WTC11 (cell line): ENCODE measurements around the gene RUBCN.

ENCODE experiments used
- CREB1 ChIP-seq: sonication (generic); formaldehyde crosslinking; IDR thresholded peaks from 2 replicates; pipeline ENCODE4 v1.8.0; 2023; ENCODE audit warnings: mild to moderate bottlenecking, missing genetic modification reagents
- CTCF ChIP-seq: fragments of 200-600 bp; IDR thresholded peaks from 2 replicates; pipeline ENCODE4 v1.8.0; 2022; ENCODE audit warnings: antibody characterized with exemption
- E2F1 ChIP-seq: sonication (generic); formaldehyde crosslinking; IDR thresholded peaks from 2 replicates; pipeline ENCODE4 v1.8.0; 2022; ENCODE audit warnings: mild to moderate bottlenecking, missing genetic modification reagents
- E2F5 ChIP-seq: sonication (generic); formaldehyde crosslinking; IDR thresholded peaks from 2 replicates; pipeline ENCODE4 v1.8.1; 2022; ENCODE audit warnings: mild to moderate bottlenecking, moderate library complexity, missing genetic modification reagents
- FOXJ3 ChIP-seq: sonication (generic); formaldehyde crosslinking; IDR thresholded peaks from 2 replicates; pipeline ENCODE4 v1.9.0; 2021; ENCODE audit warnings: missing genetic modification reagents, mild to moderate bottlenecking, borderline replicate concordance
- MXD4 ChIP-seq: fragments of 250-450 bp; sonication (Bioruptor Pico); IDR thresholded peaks from 2 replicates; pipeline ENCODE4 v1.8.0; 2021; ENCODE audit warnings: mild to moderate bottlenecking, moderate library complexity, borderline replicate concordance
- MYBL2 ChIP-seq: sonication (generic); formaldehyde crosslinking; IDR thresholded peaks from 2 replicates; pipeline ENCODE4 v1.8.1; 2023; ENCODE audit warnings: mild to moderate bottlenecking, moderate library complexity, missing genetic modification reagents
- PREB ChIP-seq: sonication (generic); formaldehyde crosslinking; IDR thresholded peaks from 2 replicates; pipeline ENCODE4 v1.8.1; 2022; ENCODE audit warnings: mild to moderate bottlenecking, missing genetic modification reagents, moderate library complexity, borderline replicate concordance
- ZMAT4 ChIP-seq: fragments of 250-450 bp; sonication (Bioruptor Pico); IDR thresholded peaks from 2 replicates; pipeline ENCODE4 v1.9.0; 2021; ENCODE audit warnings: mild to moderate bottlenecking
- ZNF138 ChIP-seq: sonication (generic); formaldehyde crosslinking; conservative IDR thresholded peaks from 2 replicates; pipeline ENCODE4 v1.8.1; 2022; ENCODE audit warnings: mild to moderate bottlenecking, moderate library complexity, missing genetic modification reagents
- ZNF423 ChIP-seq: fragments of 250-450 bp; sonication (Bioruptor Pico); IDR thresholded peaks from 2 replicates; pipeline ENCODE4 v2.1.2; 2022; ENCODE audit warnings: mild to moderate bottlenecking, moderate library complexity
- ZNF532 ChIP-seq: fragments of 250-450 bp; sonication (Bioruptor Pico); IDR thresholded peaks from 2 replicates; pipeline ENCODE4 v1.9.0; 2021; ENCODE audit warnings: mild to moderate bottlenecking, borderline replicate concordance

- no peak for TF ChIP-seq FOXJ3
- no peak for TF ChIP-seq PREB (CRISPR knock-in tag)
- no peak for TF ChIP-seq CTCF
- no peak for TF ChIP-seq ZNF423
- no peak for TF ChIP-seq MYBL2 (CRISPR knock-in tag)
- no peak for TF ChIP-seq E2F1 (CRISPR knock-in tag)
- TF ChIP-seq MXD4, result no peak
- no peak for TF ChIP-seq E2F5 (CRISPR knock-in tag)
- no peak for TF ChIP-seq CREB1
- no peak for TF ChIP-seq ZNF138 (CRISPR knock-in tag)
- TF ChIP-seq ZMAT4 (CRISPR knock-in tag), result no peak
- TF ChIP-seq ZNF532 (CRISPR knock-in tag), result no peak
These were observed 47.4 kb upstream of the RUBCN start for GRCh38 chr3:197784019-197784585.
